AG08395 (cell line): ENCODE results near the gene TRIM72.
A peak's percentile ranks its signal among the peaks of the same experiment; 100 is the strongest.
"Not testable (repeated sequence)": the region's sequence is repeated elsewhere in the genome, so short reads cannot be mapped to it uniquely, and the experiment has no call there.

ENCODE experiments used
- DNase-seq: peaks from one replicate; pipeline ENCODE4 v3.0.0; 2012; ENCODE audit warnings: mixed read lengths, low spot score

The TRIM72 gene, protein sequence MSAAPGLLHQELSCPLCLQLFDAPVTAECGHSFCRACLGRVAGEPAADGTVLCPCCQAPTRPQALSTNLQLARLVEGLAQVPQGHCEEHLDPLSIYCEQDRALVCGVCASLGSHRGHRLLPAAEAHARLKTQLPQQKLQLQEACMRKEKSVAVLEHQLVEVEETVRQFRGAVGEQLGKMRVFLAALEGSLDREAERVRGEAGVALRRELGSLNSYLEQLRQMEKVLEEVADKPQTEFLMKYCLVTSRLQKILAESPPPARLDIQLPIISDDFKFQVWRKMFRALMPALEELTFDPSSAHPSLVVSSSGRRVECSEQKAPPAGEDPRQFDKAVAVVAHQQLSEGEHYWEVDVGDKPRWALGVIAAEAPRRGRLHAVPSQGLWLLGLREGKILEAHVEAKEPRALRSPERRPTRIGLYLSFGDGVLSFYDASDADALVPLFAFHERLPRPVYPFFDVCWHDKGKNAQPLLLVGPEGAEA

DNA sequence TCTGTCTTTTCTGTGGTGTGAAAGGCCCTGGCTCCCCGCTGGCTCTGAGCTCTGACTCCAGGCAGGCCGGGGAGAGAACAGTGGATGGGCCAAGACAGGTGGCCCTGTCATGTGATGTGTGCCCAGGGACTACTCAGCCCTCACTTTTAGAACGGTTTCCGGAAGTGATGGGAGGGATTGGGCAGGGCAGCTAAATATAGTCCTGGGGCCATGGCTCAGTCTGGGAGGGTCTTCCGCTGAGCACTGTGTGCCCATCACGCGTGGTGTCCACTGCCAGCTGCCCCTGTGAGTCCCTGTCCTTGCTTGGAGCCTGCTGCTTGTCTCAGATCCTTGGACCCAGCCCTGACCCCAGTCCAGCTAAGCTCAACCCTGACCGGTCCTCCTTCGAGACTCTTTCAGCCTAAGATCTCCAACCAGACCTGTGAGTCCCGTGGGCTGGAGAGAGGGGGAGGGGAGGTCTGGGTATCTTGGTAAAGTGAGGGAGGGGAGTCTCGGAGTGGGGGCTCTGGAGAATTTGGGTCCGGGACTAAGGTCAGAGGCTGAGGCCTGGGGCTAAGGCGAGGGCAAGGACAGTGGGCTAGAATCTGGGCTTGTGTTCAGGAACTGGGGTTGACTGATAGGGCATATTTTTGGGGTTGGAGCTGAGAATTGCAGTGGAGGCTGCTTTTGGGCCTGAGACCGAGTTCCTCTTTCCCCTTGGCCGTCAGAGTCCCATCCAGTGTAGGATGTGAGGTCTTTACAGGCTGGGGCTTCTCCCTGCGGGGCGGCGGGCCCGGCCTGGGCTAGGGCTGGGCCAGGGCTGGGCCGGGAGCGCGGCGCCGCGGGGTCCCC lies at the start of gene TRIM72:
TRIM72 (plus strand) TSS at position 243 of the 831 bp plus-strand sequence. CDS start 620 bp downstream, outside the sequence.
- DNase-seq: no peak

DNA sequence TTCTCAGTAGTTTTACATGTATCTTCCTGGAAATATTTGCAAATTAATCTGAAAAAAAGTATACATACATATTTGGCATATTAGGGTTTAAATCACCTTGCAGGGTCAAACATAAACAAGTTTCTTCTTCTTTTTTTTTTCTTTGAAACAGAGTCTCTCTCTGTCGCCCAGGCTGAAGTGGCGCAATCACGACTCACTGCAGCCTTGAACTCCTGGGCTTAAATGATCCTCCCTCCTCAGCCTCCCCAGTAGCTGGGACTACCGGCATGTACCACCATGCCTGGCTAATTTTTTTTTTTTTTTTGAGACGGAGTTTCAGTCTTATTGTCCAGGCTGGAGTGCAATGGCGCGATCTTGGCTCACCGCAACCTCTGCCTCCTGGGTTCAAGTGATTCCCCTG lies 46.6 kb upstream of the TRIM72 start:
- no peak for DNase-seq

DNA sequence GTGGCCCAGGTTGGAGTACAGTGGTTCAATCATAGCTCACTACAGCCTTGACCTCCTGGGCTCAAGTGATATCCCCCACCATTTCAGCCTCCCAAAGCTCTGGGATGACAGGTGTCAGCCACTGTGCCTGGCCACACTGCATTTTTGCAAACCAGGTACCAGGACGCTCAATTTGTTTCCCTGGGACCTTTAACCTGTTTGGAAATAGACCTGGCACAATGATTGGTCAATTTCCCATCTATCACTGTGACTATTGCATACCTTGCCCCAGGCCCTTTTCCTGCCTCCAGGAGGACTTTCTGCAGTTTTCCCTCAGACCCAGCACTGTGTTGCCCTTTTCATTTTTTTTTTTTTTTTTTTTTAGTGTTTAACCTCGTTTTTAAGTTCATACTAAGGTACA lies 45.1 kb upstream of the TRIM72 start:
- no peak for DNase-seq

- DNase-seq: not testable (repeated sequence)
Observed at GRCh38 chr16:31170048-31170447, 43.9 kb upstream of the TRIM72 start.

GRCh38 chr16:31177136-31177535 lies 36.8 kb upstream of the TRIM72 start:
- no peak for DNase-seq

GRCh38 chr16:31179219-31179746 lies 34.6 kb upstream of the TRIM72 start:
- peak; percentile 27 for DNase-seq

DNA sequence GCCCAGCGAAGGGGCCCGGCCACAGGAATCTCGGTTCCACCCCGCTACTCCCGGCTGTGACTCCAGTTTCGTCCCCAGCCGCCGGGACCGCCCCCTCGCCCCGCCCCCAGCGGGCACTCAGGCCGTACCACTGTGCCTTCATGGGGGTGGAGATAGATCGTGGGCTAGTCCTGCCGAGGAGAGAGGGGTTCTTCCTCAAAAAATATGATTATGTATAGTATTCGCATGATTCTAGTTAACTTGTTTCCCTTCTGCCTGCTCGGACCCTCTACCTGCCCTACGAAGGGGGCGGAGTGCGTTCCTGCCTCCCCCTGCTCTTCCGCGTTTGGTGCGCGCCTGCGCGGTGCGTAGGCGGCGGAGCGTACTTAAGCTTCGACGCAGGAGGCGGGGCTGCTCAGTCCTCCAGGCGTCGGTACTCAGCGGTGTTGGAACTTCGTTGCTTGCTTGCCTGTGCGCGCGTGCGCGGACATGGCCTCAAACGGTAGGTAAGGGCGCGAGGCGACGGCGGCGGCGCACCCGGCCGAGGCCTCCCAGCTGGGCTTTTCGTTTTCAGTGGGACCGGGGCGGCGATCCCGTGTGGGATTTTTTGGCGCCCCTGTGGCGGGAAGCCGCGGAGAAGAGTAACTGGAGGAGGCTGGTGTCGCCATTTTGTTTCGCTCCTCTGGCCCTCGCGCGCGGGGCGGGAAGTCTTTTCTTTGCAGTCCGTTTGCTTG lies 34.0 kb upstream of the TRIM72 start, which contains the start of gene FUS:
FUS (plus strand) TSS at position 393 of the 713 bp plus-strand sequence; CDS start at position 469, 76 bp downstream.
- peak; percentile 98 for DNase-seq

GRCh38 chr16:31181102-31181830 lies 32.7 kb upstream of the TRIM72 start:
- DNase-seq: peak; percentile 34

DNA sequence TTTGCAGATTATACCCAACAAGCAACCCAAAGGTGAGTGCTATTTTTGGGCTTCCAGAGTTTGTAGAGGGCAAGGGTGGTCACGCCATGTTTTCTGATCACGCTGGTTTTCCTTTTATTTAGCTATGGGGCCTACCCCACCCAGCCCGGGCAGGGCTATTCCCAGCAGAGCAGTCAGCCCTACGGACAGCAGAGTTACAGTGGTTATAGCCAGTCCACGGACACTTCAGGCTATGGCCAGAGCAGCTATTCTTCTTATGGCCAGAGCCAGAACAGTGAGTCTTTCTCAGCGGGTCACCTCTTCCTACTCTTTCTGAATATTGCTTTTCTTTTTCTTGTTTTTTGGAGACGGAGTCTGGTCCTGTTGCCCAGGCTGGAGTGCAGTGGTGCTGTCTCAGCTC lies 31.5 kb upstream of the TRIM72 start:
- DNase-seq: no peak

DNA sequence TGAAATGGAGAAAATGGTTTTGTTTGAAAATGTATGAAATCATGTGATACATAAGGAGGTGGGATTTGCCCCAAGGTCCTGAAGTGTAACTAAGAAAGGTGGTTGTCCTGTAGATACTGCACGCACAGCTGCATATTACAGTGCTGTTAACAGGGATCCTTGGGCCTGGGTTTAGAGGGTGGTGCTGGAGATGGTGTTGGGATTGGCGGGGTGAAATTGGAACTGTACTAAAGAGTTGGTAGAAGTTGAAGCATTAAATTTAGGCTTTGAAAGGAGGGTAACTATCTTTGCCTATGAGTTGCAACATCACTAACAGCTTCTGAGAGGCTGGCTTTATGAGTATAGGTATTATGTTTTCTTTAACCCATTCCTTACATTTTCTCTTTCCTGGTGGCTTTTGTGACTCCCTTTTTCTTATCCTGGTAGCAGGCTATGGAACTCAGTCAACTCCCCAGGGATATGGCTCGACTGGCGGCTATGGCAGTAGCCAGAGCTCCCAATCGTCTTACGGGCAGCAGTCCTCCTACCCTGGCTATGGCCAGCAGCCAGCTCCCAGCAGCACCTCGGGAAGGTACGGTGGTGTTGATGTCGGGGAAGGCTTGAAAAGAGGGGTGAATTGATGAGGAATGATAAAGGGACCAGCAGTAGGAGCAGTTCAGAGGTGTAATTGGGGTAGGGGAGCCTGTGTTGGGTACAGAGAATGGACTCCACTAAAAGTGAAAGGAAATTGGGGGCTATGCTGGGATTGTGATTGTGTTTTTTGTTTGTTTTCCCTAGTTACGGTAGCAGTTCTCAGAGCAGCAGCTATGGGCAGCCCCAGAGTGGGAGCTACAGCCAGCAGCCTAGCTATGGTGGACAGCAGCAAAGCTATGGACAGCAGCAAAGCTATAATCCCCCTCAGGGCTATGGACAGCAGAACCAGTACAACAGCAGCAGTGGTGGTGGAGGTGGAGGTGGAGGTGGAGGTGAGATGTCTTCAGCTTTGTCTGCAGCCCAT lies 30.2 kb upstream of the TRIM72 start:
- no peak for DNase-seq

DNA sequence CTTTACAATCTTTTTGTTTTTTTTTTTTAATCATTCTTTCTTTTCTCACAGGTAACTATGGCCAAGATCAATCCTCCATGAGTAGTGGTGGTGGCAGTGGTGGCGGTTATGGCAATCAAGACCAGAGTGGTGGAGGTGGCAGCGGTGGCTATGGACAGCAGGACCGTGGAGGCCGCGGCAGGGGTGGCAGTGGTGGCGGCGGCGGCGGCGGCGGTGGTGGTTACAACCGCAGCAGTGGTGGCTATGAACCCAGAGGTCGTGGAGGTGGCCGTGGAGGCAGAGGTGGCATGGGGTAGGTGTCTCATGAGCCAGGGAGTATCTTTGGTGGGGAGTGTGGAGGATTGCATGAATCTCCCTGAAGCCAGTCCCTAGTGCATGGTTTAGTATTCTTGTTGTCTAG lies 29.0 kb upstream of the TRIM72 start:
- DNase-seq: no peak

GRCh38 chr16:31185339-31185738 lies 28.6 kb upstream of the TRIM72 start:
- no peak for DNase-seq

DNA sequence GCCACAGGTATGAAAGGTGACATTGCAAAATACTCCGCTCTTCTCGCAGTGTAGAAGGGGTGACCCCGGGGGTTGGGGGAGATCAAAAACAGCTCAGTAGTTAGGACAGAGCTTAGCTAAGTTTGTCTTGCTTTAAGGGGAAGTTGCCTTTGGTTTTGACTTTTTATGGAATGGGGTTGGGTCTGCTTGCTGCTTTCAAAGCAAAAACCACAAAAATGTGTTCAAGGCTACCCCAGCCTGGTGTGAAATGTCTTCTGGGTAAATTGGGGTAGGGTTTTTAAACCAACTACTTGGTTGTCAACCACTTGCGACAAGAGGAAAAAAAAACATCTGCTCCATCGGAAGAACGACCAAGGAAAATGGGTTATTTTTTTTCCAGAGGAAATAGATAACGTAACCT lies 27.7 kb upstream of the TRIM72 start:
- no peak for DNase-seq

- no peak for DNase-seq
Observed at GRCh38 chr16:31186930-31187807, 26.8 kb upstream of the TRIM72 start.

- no peak for DNase-seq
Observed at GRCh38 chr16:31187808-31188189, 26.1 kb upstream of the TRIM72 start.

DNA sequence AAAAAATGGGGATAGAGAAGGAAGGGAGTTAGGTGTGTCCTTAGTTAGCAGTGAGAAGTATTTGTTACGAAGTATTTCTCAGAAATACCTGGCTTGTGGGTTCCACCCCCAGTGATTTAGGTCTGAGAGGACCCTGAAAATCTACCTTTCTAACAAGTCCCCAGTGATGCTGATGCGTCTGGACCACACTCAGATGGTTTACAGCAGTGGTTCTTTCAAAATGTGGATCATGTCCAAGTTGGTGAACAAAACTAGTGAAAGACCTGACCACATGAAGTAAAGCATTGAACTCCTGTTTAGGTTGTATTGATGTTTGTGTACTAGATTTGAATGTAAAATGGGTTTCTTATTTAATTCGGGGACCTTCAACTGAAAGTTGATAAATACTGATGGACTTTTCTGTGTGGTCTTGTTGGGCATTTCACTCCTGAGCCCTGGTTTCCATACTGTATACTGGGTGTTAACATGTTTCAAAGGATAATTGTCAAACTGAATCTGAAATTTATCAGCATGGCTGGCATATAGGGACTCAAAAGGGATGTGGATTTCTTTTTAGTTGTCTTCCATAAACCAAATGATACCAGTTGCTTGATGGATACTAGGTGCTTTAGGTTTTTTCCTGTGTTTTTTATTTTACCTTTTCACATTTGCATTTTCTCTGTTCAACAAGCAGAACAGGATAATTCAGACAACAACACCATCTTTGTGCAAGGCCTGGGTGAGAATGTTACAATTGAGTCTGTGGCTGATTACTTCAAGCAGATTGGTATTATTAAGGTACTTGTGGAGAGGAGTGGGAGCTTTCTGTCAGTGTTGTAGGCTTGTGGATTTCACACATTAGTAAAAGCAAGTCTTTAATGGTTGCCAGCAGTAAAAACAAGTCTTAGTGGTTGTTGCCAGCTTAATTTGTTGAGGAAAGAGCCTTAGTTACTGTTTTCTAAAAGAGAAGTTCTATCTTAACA lies 25.2 kb upstream of the TRIM72 start:
- no peak for DNase-seq

DNA sequence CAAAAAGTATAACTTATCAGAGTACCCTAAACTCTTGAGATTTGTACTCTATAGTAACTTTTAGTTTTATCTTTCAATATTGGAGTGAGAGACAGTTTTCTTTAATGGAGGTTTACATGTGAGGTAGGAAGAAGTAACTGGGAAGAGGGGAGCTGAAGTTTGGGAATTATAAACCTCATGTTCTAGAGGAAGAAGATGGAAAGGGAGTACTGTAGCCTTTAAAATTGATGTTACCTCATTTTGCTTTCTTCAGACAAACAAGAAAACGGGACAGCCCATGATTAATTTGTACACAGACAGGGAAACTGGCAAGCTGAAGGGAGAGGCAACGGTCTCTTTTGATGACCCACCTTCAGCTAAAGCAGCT lies 24.5 kb upstream of the TRIM72 start:
- DNase-seq: no peak

DNA sequence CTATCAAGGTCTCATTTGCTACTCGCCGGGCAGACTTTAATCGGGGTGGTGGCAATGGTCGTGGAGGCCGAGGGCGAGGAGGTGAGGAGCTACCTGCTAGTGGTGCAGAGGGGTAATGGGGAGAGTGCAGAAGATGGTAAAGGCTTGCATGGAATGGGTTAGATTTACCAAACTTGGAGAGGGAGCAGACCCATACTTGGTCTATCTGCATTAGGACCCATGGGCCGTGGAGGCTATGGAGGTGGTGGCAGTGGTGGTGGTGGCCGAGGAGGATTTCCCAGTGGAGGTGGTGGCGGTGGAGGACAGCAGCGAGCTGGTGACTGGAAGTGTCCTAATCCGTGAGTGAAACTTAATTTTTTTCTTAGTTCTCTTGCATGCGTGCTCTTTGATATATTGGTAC lies 23.9 kb upstream of the TRIM72 start:
- DNase-seq: no peak
